ENCODE data around the gene TRAPPC13. TPM values are rescaled to one million over a fixed set of nuclear protein-coding genes. Genes with fewer than 3 reads are reported as not detected.

TRAPPC13 gene
- total and polyA plus RNA-seq, 2 of the 13 experiments (the other 11 are each of a cell fraction or from before 2014, with no cell fraction given), result 8.4 to 19.6 TPM

- 84% methylated on average over 7 of the region's 7 CpGs for WGBS (ENCODE audit: low lambda C conversion rate)
- H3K9ac ChIP-seq (ENCODE audit: insufficient read depth, low read depth, low read length), result no peak overlapping the region
- CTCF ChIA-PET (ENCODE audit: low intra/inter-chr PET ratio, low total read pairs), result no interaction called here
- no peaks in the 10 kb centered on the region for H3K27me3 ChIP-seq (ENCODE audit: control insufficient read depth in 1 of 2, insufficient read depth in 2 of 2, low read length in 2 of 2)
- no TSS peak for BruUV-seq (replicated peaks)
- TF ChIP-seq ZNF180 (CRISPR knock-in tag; IDR thresholded peaks at IDR 0.05; ENCODE audit: borderline replicate concordance, low read depth) (no peak), ZNF713 (CRISPR knock-in tag; IDR thresholded peaks at IDR 0.05) (no peak), MAFF (IDR thresholded peaks at IDR 0.05; ENCODE audit: low read depth, low read length) (no peak), KDM2A (CRISPR knock-in tag; IDR thresholded peaks at IDR 0.05; ENCODE audit: borderline replicate concordance, low read depth) (no peak), SIX1 (CRISPR knock-in tag; IDR thresholded peaks at IDR 0.05; ENCODE audit: borderline replicate concordance) (no peak), EEA1 (CRISPR knock-in tag; IDR thresholded peaks at IDR 0.05; ENCODE audit: borderline replicate concordance) (no peak), PHF8 (CRISPR knock-in tag; IDR thresholded peaks at IDR 0.05) (no peak), ONECUT2 (CRISPR knock-in tag; IDR thresholded peaks at IDR 0.05) (no peak), KAT7 (CRISPR knock-in tag; IDR thresholded peaks at IDR 0.05; ENCODE audit: borderline replicate concordance) (no peak), DNMT1 (CRISPR knock-in tag; IDR thresholded peaks at IDR 0.05) (no peak)
- intact Hi-C loops (cut with micrococcal nuclease; ENCODE audit: unreplicated experiment) (no loop called here), in situ Hi-C loops (cut with HindIII; ENCODE audit: extremely low pct_ligation_motif_present, low pct_unique_long_range_greater_than_20kb) (no loop called here)
- DNase-seq (ENCODE audit: low spot score), result no peak
- H3K4me3 ChIP-seq (replicated peaks in 1 of 3; ENCODE audit: insufficient read depth in 1 of 3, low read depth in 2 of 3, low read length in 3 of 3), result no peak overlapping the region
- no peak for ATAC-seq
- no peak overlapping the region for H3K27ac ChIP-seq (ENCODE audit: extremely low read length, insufficient read depth, low read length)
- H3K36me3 ChIP-seq (replicated peaks in 1 of 2; ENCODE audit: control insufficient read depth in 1 of 2, insufficient read depth in 2 of 2, low read length in 2 of 2), result peaks cover 1 to 37% of the 10 kb centered on the region in 2 experiments; a peak in 4 of 5 replicates
- POLR2A ChIA-PET, result no interaction called here
- no peaks in the 10 kb centered on the region for H4K20me1 ChIP-seq (ENCODE audit: insufficient read depth, low read length)
- H3K4me2 ChIP-seq (ENCODE audit: low read depth, low read length), result no peak overlapping the region
- no peak for FAIRE-seq
- no peak overlapping the region for H2AFZ ChIP-seq (ENCODE audit: low read length)
- no peaks in the 10 kb centered on the region for H3K9me3 ChIP-seq (ENCODE audit: low read length)
- no peaks in the 10 kb centered on the region for H3K79me2 ChIP-seq (ENCODE audit: insufficient read depth, low read length)
- H3K4me1 ChIP-seq (ENCODE audit: insufficient read depth, low read length), result no peaks in the 10 kb centered on the region
Observed at GRCh38 chr5:65668696-65669095, 43.9 kb downstream of the TRAPPC13 start.

GRCh38 chr5:65672796-65673195, 48.0 kb downstream of the TRAPPC13 start:
- in situ Hi-C loops (cut with HindIII; ENCODE audit: extremely low pct_ligation_motif_present, low pct_unique_long_range_greater_than_20kb) (no loop called here), intact Hi-C loops (cut with micrococcal nuclease; ENCODE audit: unreplicated experiment) (no loop called here)

More at GRCh38 chr5:65672796-65673195, 48.0 kb downstream of the TRAPPC13 start:
- ChIA-PET CTCF (ENCODE audit: low intra/inter-chr PET ratio, low total read pairs) (no interaction called here), POLR2A (no interaction called here)
- no peak for FAIRE-seq
- no peak for ATAC-seq
- no peak overlapping the region for H2AFZ ChIP-seq (ENCODE audit: low read length)
- no TSS peak for BruUV-seq (replicated peaks)
- H3K79me2 ChIP-seq (ENCODE audit: insufficient read depth, low read length), result no peaks in the 10 kb centered on the region
- no peak overlapping the region for H3K9ac ChIP-seq (ENCODE audit: insufficient read depth, low read depth, low read length)
- H3K27me3 ChIP-seq (ENCODE audit: control insufficient read depth in 1 of 2, insufficient read depth in 2 of 2, low read length in 2 of 2), result no peaks in the 10 kb centered on the region
- H3K4me2 ChIP-seq (ENCODE audit: low read depth, low read length), result no peak overlapping the region
- H3K27ac ChIP-seq (ENCODE audit: extremely low read length, insufficient read depth, low read length), result no peak overlapping the region
- H3K4me3 ChIP-seq (replicated peaks in 1 of 3; ENCODE audit: insufficient read depth in 1 of 3, low read depth in 2 of 3, low read length in 3 of 3), result no peak overlapping the region
- TF ChIP-seq GFI1 (CRISPR knock-in tag; IDR thresholded peaks at IDR 0.05; ENCODE audit: borderline replicate concordance) (no peak), MIER2 (CRISPR knock-in tag; IDR thresholded peaks at IDR 0.05) (no peak)
- H4K20me1 ChIP-seq (ENCODE audit: insufficient read depth, low read length), result no peaks in the 10 kb centered on the region
- no peaks in the 10 kb centered on the region for H3K4me1 ChIP-seq (ENCODE audit: insufficient read depth, low read length)
- DNase-seq (ENCODE audit: low spot score), result no peak
- no peaks in the 10 kb centered on the region for H3K9me3 ChIP-seq (ENCODE audit: low read length)
- 95% methylated on average over 1 of the region's 1 CpG for WGBS (ENCODE audit: low lambda C conversion rate)
- H3K36me3 ChIP-seq (replicated peaks in 1 of 2; ENCODE audit: control insufficient read depth in 1 of 2, insufficient read depth in 2 of 2, low read length in 2 of 2), result peaks cover 1 to 40% of the 10 kb centered on the region in 2 experiments; a peak in 3 of 5 replicates
